GM12878 (cell line): Measurements from ENCODE around the gene BCOR.

Experiments
- GABPA ChIP-seq: IDR thresholded peaks from 2 replicates; pipeline ENCODE4 v1.6.1; 2014; ENCODE audit warnings: antibody characterized with exemption, low read depth, mild to moderate bottlenecking, inconsistent platforms
- POLR2A ChIP-seq: IDR thresholded peaks from 2 replicates; pipeline ENCODE4 v1.6.1; 2011; ENCODE audit warnings: low read depth, mild to moderate bottlenecking, low read length
- RCOR1 ChIP-seq: conservative IDR thresholded peaks from 2 replicates; pipeline ENCODE4 v1.6.1; 2012; ENCODE audit warnings: low read depth, low read length, improper control_type of control experiment
- TAF1 ChIP-seq: IDR thresholded peaks from 2 replicates; pipeline ENCODE4 v1.6.1; 2011; ENCODE audit warnings: mild to moderate bottlenecking, low read depth, low read length, borderline replicate concordance
- TCF7 ChIP-seq: IDR thresholded peaks from 2 replicates; pipeline ENCODE4 v1.6.1; 2014; ENCODE audit warnings: antibody characterized with exemption, borderline replicate concordance
- ZNF207 ChIP-seq: fragments of 450-650 bp; IDR thresholded peaks from 2 replicates; pipeline ENCODE4 v1.6.1; 2014; ENCODE audit warnings: antibody characterized with exemption, mild to moderate bottlenecking, borderline replicate concordance
- ZZZ3 ChIP-seq: IDR thresholded peaks from 2 replicates; pipeline ENCODE4 v1.6.1; 2011; ENCODE audit warnings: low read depth; ENCODE audit not compliant: control insufficient read depth, insufficient read length
- TF ChIP-seq, protein P1 (sequence below): fragments of 450-650 bp; IDR thresholded peaks from 2 replicates; pipeline ENCODE4 v1.6.1; 2016; ENCODE audit warnings: mild to moderate bottlenecking
- TF ChIP-seq, protein P2 (sequence below), 3 experiments: IDR thresholded peaks in 2 of 3; conservative IDR thresholded peaks in 1 of 3; 2 replicates each; pipeline ENCODE4 v1.5.1; 2011; ENCODE audit warnings: low read depth in 3 of 3, low read length in 3 of 3, mild to moderate bottlenecking in 3 of 3, control low read depth in 2 of 3, moderate library complexity in 2 of 3, inconsistent platforms in 1 of 3, mixed read lengths in 1 of 3; ENCODE audit not compliant: control insufficient read depth in 2 of 3, insufficient read depth in 1 of 3; ENCODE audit errors: extremely low read depth in 1 of 3
- TF ChIP-seq, protein P3 (sequence below): IDR thresholded peaks from 2 replicates; pipeline ENCODE4 v1.6.1; 2012; ENCODE audit warnings: low read depth, low read length, improper control_type of control experiment

DNA sequence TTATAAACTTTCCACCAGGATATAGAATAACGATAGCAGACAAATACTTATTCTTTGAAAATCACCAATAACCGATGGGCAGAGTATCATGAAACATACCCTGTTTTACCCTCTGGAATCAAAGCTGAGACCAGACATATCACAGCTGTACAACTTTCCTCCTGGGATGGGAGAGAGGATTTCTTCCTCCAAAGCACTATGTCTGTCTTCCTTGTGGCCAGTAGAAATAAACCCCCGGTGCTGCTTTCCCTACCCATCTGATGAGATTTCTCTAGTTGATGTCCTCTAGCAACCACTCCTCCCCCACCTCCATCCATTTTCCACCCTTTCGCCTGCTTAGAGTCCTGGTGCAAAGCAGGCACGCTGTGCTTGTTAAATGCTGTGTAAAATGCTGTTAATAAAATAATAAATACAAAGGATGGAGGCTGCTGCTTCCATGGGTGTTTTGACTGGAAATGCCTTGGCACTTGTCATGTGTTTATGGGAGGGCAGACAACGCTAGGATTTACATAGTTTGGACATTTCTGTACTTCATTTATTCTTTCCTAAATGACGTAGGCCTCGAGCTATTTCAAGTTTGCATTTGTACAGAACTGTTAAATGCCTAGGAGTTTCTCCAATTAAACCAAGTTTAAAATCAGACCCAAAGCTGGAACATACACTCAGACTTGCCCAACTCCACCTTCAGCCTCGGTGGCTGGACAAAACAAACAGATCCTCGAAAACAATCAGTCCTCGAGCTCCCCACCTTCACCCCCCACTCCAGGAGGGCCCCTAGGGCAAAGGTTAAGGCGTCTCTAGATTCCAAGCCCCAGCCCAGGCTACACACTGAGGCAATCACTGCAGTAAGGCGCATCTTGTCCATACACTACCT, 10.1 kb downstream of the BCOR start:
- TF ChIP-seq ZNF207 (no peak), RCOR1 (no peak), TCF7 (no peak), GABPA (no peak), ZZZ3 (no peak), TAF1 (no peak), POLR2A (no peak)
- TF ChIP-seq, protein P1, sequence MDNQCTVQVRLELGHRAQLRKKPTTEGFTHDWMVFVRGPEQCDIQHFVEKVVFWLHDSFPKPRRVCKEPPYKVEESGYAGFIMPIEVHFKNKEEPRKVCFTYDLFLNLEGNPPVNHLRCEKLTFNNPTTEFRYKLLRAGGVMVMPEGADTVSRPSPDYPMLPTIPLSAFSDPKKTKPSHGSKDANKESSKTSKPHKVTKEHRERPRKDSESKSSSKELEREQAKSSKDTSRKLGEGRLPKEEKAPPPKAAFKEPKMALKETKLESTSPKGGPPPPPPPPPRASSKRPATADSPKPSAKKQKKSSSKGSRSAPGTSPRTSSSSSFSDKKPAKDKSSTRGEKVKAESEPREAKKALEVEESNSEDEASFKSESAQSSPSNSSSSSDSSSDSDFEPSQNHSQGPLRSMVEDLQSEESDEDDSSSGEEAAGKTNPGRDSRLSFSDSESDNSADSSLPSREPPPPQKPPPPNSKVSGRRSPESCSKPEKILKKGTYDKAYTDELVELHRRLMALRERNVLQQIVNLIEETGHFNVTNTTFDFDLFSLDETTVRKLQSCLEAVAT = no peak
- TF ChIP-seq, protein P2, sequence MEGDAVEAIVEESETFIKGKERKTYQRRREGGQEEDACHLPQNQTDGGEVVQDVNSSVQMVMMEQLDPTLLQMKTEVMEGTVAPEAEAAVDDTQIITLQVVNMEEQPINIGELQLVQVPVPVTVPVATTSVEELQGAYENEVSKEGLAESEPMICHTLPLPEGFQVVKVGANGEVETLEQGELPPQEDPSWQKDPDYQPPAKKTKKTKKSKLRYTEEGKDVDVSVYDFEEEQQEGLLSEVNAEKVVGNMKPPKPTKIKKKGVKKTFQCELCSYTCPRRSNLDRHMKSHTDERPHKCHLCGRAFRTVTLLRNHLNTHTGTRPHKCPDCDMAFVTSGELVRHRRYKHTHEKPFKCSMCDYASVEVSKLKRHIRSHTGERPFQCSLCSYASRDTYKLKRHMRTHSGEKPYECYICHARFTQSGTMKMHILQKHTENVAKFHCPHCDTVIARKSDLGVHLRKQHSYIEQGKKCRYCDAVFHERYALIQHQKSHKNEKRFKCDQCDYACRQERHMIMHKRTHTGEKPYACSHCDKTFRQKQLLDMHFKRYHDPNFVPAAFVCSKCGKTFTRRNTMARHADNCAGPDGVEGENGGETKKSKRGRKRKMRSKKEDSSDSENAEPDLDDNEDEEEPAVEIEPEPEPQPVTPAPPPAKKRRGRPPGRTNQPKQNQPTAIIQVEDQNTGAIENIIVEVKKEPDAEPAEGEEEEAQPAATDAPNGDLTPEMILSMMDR (IDR thresholded peaks at IDR 0.05 in 2 of 3, conservative IDR thresholded peaks at IDR 0.05 in 1 of 3; ENCODE audit: control insufficient read depth in 2 of 3, extremely low read depth in 1 of 3, insufficient read depth in 1 of 3, low read depth in 3 of 3, low read length in 3 of 3) = no peak
- TF ChIP-seq, protein P3, sequence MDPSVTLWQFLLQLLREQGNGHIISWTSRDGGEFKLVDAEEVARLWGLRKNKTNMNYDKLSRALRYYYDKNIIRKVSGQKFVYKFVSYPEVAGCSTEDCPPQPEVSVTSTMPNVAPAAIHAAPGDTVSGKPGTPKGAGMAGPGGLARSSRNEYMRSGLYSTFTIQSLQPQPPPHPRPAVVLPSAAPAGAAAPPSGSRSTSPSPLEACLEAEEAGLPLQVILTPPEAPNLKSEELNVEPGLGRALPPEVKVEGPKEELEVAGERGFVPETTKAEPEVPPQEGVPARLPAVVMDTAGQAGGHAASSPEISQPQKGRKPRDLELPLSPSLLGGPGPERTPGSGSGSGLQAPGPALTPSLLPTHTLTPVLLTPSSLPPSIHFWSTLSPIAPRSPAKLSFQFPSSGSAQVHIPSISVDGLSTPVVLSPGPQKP = no peak
